Activated effector memory CD4-positive, alpha-beta T cell treated with Interleukin-2 at 50 U/mL for 16 hours (primary cell): Measurements from ENCODE around the gene VWDE.
"Not testable (repeated sequence)": the region's sequence is repeated elsewhere in the genome, so short reads cannot be mapped to it uniquely, and the experiment has no call there.

Experiments
- DNase-seq: peaks from one replicate; pipeline ENCODE4 v3.0.0-alpha.2; 2020

VWDE gene

DNA sequence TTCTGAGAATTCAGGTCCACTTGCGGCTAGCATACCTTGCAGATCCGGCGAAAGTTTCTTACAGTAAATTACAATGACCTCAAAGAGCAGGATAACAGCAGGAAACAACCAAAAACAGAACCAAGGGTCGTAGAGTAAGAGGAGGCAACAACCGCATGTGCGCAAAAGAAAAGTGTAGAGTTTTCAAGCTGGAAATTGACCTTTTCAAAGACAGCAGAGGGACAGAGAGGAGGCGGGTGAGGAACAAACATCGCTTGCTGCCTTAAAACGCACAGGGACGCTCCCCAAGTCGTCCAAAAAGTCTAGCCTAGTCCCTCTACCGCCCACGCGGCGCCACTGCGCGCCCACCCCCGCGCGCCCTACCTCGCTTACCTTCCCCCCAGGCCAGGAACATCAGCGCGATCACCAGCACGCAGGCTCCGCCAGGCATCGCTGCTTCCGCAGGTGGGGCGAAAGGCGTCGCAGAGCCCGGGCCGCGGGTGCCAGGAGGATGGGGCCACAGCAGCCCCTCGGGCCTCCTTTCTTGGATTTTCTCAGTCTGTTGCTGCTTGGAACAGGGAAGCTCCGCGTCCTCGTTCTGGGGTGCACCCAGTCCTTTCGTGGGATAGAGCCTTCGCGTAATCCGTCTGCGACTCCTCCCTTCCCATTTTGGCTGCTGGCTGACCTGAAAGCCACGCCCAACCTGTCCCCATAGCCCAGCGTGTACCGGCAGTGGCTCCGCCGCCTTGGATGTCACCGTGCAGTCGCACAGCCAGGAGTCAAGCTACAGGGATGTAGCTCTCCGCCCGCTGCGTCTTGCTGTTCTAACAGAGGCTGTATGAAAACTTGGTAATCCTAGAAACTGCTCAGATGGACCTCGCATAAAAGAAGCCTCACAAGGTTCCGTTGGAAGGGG, at the start of gene VWDE:
TSS of gene VWDE (minus strand) at position 579 of the 895 bp plus-strand sequence. CDS start at position 430, 149 bp downstream.
- DNase-seq: peak; percentile 43

DNA sequence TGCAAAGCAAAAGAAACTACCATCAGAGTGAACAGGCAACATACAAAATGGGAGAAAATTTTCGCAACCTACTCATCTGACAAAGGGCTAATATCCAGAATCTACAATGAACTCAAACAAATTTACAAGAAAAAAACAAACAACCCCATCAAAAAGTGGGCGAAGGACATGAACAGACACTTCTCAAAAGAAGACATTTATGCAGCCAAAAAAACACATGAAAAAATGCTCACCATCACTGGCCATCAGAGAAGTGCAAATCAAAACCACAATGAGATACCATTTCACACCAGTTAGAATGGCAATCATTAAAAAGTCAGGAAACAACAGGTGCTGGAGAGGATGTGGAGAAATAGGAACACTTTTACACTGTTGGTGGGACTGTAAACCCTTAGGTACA, 49.5 kb upstream of the VWDE start:
- DNase-seq: not testable (repeated sequence)

DNA sequence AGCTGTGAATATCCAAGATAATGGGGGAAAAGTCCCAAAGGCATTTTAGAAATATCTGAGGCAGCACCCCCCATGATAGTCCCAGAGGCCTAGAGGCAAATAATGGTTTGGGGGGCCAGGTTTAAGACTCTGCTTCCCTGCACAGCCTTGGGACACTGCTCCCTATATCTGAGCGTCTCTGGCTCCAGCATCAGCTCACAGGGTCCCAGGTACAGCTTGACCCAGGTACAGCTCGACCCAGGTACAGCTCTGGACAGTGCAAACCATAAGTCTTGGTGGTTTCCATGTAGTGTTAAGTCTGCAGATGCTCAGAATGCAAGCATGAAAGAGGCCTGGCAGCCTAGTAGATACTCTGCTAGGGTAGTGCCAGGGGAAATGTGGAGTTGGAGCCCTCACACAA, 47.0 kb upstream of the VWDE start:
- DNase-seq: no peak

DNA sequence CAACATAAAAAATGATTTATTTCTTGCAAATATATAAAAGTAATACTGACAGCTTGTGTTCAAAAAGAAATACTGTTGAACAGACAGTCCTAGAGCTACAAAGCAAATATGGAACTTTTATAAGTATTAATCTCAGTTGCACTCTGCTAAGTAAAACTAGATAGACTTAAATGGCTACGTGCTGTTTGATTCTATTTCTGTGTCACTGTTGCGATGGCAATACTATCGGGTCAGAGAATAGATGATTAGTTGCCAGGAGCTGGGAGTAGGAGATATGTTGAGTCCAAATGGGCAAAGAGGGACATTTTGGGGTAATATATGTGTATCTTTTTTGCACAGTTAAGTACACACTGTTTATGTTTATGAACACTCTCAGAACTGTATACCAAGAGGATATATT, 41.1 kb upstream of the VWDE start:
- DNase-seq: no peak

DNA sequence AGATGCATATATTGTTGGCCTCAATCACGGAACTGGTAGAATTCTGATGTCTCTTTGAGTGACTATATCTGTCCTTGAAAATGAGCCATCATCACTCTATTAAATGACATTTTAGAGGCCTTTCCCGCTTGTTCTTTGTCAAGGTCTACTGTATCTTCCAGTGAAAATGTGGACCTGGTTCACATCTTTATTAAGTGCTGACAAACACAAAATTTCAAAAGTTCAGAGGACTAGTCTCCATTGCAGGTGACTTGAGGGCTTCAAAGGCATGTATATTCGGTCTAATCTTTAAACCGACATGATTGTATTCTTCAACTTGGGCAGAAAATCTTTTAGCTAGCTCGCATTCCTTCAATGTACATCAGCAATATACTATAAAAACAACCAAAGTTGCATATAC, 36.6 kb upstream of the VWDE start:
- DNase-seq: no peak

DNA sequence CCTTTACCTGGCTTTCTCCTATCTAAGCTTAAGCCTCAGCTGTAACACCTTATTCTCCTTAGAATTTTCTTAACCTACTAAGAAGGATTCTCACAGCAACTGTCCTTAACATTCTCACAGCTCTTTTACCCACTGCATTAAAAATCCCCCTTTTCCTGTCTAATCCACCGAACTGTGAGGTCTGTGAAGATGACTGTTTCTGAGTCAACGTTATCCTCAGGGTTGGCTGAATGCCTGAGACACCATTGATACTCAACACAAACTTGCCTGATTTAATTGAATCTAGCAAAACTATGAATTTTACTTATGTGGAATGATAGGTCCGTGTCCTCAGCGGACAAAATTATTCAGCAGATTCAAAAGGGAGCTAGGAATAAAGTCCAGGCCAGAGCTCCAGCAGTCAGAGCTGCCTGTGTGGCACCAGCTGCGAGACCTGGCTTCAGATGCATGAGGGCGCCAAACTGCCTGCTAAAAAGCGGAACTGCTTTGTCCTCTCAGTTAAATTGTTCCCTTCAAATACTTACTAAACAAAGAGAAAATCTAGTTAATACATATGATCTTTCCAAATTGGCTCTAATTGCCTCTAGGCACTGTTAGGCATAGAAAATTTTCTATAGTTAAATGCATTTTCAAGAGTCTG, 33.4 kb upstream of the VWDE start:
- DNase-seq: no peak

DNA sequence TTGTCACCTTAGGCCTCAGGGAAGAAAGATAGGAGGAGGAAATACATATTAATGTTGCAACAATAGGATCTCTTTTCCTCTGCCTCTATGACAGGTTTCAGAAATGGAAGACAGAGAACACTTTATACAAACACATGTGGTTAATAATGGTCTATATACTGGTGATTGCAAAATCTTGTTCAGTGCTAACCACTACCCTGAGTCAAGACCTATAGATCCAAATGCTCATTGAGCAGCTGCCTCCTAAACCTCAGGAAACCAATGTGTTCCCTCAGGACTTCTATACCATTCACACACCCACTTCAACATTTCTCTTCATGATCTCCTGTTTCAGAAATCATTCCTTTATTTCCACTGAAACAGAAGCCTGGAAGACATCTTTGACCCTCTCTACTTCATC, 32.5 kb upstream of the VWDE start:
- DNase-seq: no peak

DNA sequence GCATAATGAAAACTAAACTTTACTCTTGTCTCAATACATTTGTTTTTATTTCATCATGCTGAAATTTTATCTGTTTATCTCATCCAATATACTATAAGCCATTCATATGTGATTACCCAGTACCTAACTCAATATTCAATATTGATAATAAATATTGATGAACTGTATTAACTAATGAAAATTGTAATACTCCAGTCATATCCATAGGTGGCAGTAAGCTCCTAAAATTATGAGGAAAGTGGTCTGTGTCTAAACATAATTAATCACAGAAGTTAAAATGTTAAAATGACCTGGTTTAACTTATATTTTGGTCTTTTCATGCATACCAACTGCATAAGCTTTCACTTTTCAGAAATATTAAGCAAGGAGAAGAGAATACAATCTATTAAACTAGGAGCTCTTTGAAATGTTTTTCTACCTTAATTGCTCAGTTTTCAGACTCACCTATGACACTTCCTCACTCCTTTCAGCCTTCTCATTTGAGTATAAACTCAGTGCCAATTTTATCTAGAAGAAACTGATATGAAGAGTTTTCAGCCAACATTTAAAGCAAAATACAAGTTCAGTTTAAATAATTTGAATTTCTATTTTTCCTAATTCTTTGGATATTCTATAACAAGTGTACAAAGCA, 30.5 kb upstream of the VWDE start:
- DNase-seq: no peak

DNA sequence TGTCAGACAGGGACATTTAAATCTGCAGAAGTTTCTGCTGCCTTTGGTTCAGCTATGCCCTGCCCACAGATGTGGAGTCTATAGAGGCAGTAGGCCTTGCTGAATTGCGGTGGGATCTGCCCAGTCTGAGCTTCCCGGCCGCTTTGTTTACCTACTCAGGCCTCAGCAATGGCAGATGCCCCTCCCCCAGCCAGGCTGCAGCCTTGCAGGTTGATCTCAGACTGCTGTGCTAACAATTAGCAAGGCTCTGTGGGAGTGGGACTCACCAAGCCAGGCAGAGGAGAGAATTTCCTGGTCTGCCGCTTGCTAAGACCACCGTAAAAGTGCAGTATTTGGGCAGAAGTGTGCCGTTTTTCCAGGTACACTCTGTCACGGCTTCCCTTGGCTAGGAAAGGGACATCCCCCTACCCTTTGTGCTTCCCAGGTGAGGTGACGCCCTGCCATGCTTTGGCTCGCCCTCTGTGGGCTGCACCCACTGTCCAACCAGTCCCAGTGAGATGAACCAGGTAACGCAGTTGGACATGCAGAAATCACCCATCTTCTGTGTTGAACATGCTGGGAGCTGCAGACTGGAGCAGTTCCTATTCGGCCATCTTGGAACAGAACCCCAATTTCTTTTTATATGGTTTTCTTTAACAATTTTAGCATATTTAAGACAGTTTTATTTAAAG, 28.4 kb upstream of the VWDE start:
- no peak for DNase-seq

DNA sequence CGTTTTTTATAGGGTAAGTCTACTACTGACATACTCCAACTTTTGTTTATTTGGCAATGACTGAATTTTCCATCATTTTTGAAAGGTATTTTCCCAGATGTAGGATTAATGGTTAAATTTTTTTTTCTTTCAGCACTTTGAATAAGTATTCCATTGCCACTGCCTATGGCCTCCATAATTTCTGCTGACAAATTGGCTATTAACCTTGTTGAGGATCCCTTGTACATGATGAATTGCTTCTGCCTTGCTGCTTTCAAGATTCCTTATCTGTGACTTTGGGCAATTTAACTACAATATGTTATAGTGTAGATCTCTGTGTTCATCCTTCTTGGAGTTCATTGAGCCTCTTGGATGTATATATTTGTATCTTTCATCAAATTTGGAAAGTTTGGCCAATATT, 21.6 kb upstream of the VWDE start:
- DNase-seq: no peak

DNA sequence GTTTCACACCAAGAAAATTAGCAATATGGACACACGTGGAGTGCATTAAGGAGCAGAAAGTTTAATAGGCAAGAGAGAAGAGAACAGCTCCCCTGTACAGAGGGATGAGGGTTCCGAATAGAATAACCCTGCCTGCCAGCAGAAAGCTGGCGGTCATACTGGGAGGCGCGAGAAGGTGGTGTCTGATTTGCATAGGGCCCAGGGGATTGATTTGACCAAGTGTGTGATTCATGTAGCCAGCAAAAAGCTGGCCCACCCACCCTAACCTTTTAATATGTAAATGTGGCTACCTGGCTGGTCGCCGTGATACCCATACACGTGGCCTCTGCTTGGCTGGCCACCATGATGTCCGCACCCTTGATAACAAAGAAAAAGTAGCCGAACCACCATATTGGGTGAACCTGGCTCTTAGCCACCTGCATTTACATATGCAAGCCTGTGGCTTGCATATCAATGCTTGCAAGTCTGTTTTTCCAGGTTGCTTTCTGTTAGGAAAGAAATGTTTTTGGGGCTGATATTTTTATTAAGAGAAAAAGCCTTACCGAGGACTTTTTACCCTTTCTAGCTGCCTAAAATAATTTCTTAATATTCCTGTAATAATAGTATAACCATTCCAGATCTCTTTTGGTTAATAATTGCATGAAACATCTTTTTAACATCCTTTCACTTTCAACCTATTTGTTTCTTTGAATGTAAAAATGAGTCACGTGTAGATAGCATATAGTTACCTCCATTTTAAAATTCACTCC, 20.5 kb upstream of the VWDE start:
- DNase-seq: no peak

DNA sequence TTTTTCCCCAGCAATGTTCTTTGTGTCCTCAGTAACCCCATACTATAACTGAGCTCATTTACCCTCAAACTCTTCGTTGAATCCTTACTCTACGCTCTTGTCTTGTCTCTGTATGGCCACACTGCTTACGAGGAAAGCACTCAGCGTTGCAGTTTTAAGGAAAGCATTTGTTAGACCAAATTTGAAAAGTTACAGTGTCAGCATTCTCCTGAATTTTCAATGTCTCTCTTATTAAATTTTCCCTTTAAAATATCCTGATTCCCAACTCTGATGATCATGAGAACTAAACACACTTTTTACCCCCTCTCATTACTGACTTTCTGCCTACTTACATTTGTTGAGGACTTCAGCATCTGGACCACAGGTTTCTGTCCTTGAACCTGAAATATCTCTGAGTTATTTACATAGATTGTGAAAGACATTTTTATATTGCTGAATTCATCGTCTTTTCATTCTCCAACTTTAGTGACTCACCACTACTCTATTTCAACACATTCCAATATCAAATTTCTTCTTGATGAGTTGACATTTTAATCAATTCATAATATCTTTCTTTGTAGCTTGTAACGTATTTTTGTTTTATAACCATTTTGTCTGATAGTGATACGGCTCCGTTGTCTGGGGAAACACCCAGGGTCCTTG, 19.8 kb upstream of the VWDE start:
- no peak for DNase-seq

DNA sequence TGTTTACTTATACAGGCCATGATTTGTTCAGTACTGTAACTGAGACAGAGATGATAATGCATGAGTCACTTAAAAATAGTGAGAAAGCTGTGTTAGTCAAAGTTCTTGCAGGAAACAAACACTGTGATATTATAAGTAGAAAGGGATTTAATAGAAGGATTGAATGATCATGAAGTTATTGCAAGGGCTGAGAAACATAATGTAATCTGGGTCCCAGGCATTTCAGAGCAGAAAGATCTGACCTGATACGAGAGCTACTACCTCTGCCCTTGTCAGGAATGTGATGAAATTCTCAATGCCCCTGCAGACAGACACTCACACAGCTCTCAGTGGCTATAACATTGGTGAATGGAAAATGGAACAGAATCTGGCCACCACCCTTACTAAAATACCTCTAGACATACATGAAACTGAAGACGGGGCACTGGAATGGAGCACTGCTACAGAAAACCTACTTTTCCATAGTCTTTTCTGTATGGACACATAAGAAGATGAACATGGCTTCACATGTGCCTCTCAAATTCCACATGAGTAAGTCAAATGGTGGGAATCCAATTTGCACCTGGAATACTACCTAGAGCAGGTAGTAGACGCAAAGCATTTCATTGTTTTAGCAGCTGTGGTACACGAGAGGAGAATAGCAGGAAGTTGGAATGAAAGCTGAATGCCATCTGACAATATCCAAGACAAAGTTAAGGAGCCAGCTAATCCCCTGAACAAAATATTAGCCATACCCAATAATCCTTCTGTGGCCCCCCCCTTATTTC, 19.1 kb upstream of the VWDE start:
- no peak for DNase-seq

DNA sequence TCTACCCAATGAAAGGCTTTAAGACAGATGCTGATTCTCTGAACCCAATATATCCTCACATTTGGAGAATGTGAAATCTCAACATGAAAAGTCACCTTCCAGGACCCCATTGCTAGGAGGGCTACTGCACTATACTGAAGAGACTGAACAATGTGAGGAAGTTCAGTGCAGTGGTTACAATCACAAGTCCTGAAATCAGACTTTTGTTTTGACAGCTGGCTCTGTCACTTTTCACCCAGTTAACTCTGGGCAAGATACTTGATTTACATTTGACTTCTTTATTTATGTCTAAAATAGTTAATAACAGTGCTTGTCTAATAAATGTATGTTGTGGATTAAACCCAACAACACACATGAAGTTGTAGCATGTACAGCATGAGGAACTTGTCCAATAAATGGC, 14.8 kb upstream of the VWDE start:
- DNase-seq: no peak

DNA sequence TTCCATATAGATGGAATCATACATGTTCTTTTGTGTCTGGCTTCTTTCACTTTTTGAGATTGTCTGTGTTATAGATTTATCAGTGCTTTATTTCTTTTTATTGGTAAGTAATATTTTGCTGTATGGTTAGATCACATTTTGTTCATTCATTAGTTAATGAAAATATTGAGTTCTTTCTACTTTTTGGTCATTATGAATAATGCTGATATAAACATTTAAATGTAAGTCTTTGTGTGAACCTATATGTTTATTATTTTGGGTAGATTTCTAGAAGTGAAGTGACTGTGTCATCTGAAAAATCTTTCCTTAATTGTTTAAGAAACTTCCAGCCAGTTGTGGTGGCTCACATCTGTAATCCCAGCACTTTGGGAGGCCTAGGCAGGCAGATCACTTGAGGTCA, 11.4 kb upstream of the VWDE start:
- no peak for DNase-seq

DNA sequence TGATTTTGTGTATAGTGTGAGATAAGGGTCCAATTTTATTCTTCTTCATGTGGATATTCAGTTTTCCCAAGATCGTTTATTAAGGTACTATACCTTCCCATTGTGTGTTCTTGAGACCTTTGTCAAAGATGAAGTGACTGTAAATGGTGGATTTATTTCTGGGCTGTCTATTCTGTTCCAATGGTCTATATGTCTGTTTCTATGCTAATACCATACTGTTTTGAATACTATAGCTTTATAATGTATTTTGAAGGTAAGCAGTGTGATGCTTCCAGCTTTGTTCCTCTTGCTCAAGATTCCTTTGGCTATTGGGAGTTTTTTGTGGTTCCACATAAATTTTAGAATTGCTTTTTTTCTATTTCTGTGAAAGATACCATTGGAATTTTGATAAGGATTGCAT, 8.7 kb upstream of the VWDE start:
- DNase-seq: no peak

DNA sequence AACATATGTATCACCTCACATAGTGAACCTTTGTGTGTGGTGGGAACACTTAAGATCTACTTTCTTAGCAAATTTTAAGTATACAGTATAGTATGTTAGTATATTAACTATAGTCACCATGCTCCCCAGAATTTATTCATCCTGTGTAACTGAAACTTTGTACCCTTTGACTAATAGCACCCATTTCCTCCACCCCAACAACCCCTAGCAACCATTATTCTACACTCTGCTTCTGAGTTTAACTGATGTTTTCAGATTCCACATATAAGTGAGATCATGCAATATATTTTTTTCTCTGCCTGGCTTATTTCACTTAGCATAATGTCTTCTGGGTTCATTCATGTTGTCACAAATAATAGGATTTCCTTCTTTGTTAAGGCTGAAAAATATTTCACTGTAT, 6.9 kb upstream of the VWDE start:
- DNase-seq: no peak

DNA sequence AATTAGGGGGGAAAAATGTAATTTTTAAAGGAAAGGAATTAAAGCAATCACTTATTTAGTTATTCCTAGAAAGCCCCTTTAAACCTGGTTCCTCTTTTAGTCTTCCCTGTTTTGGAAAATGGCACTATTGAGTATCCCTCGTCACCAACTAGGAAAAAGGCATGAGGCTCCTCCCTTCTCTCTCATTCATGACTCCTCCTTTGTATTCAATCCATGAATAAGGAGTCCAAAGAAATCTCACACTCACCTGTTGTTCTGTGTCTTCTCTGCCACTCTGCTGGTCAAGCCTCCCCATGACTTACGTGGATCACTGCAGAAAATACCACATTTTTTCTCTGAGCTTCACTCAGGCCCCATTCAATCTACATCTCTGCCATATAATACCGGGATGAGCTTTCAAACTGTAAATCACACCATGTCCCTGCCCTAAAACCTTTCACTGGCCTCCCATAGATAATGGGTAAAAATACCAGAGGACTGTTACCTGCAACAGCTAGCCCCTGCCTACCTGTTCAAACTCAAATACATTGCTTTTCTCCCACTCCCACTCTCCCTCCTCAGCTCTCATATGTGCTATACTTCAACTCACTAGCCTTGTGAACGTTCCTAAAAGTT, 5.5 kb upstream of the VWDE start:
- DNase-seq: no peak

DNA sequence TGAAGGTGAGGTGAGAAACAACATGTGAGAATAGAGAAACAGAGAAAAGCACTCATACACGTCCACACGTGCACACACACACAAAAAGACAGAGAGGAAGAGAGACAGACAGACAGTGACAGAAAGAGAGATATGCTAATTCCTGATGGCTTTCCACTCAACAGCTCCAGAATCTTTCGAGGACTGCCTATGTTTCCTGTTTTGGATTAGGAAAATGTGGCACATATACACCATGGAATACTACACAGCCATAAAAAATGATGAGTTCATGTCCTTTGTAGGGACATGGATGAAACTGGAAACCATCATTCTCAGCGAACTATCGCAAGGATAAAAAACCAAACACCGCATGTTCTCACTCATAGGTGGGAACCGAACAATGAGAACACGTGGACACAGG, 4.0 kb upstream of the VWDE start:
- DNase-seq: not testable (repeated sequence)

DNA sequence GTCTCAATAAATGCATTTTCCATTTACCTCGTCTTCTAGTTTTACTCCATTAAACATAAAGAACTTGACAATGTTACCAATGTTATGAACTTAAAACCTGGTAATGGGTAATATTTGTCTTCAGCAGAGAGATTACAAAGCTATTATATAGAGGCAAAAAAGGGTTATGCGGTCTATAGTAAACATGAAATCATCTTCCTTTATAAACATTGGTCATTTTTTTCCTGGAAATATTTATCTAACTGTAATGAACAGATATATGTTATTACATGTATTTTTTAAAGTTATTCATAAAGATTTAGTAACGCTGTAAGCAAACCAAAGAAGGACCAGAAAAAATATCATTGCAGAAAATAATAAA, 1.3 kb downstream of the VWDE start:
- DNase-seq: no peak
